ENCODE measurements around the gene PPP2R5C. TPM values are rescaled to one million over a fixed set of nuclear protein-coding genes. Genes with fewer than 3 reads are reported as not detected.

Gene PPP2R5C
- total RNA-seq, 1 experiment from 2014 or later, result 301 TPM

GRCh38 chr14:101875727-101876554 is 114.4 kb downstream of the PPP2R5C start:
- Histone ChIP-seq H3K27me3 (ENCODE audit: low read length) (no peaks in the 10 kb centered on the region), H3K4me2 (ENCODE audit: low read depth, low read length, poor library complexity, severe bottlenecking) (peak overlapping the region; percentile 84), H4K20me1 (ENCODE audit: insufficient read depth, low read depth, low read length) (no peaks in the 10 kb centered on the region), H3K79me2 (ENCODE audit: low read length) (peaks cover 90% of the 10 kb centered on the region), H2AFZ (ENCODE audit: low read length) (0 out of 2 replicates have a peak overlapping the region, but pooled peaks have one; percentile 0), H3K27ac (ENCODE audit: low read length) (peak overlapping the region; percentile 98), H3K4me1 (ENCODE audit: low read length) (peaks cover 64% of the 10 kb centered on the region), H3K4me3 (ENCODE audit: low read length) (peak overlapping the region; percentile 58), H3K9ac (ENCODE audit: low read length) (peak overlapping the region; percentile 63), H3K9me2 (replicated peaks; ENCODE audit: insufficient read depth, low read length) (no peaks in the 10 kb centered on the region), H3K36me3 (ENCODE audit: insufficient read depth, low read length) (peaks cover 6% of the 10 kb centered on the region; the same call in 1 of the 2 replicates), H3K9me3 (ENCODE audit: low read length) (no peaks in the 10 kb centered on the region)
- DNase-seq, result peak; percentile 69

DNA sequence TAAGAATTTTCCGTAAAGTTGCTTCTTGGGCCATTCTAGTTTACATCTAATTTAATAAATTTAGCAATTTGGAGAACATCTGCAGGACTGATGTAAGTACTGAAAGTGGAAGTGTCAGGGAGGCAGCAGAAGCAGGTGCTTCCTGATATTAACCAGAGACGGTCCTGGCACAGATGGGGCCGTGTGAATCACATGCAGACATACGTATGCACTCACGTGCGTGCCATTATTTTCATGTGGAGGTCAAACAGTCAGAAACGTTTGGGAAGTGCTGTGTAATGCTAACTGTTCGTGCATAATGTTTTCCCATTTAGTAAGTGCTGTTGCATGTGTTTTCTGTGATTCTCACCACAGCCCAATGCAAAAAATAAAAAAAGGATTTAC is 115.0 kb downstream of the PPP2R5C start:
- peaks cover 62% of the 10 kb centered on the region for H3K4me1 ChIP-seq (ENCODE audit: low read length)
- H3K27ac ChIP-seq (ENCODE audit: low read length), result peak overlapping the region; percentile 98
- peaks cover 7% of the 10 kb centered on the region; the same call in 1 of the 2 replicates for H3K36me3 ChIP-seq (ENCODE audit: insufficient read depth, low read length)
- H3K9ac ChIP-seq (ENCODE audit: low read length), result peak overlapping the region; percentile 63
- no peak overlapping the region for H2AFZ ChIP-seq (ENCODE audit: low read length)
- no peaks in the 10 kb centered on the region for H3K9me2 ChIP-seq (replicated peaks; ENCODE audit: insufficient read depth, low read length)
- no peaks in the 10 kb centered on the region for H4K20me1 ChIP-seq (ENCODE audit: insufficient read depth, low read depth, low read length)
- peak overlapping the region; percentile 58 for H3K4me3 ChIP-seq (ENCODE audit: low read length)
- no peaks in the 10 kb centered on the region for H3K27me3 ChIP-seq (ENCODE audit: low read length)
- H3K4me2 ChIP-seq (ENCODE audit: low read depth, low read length, poor library complexity, severe bottlenecking), result peak overlapping the region; percentile 84
- H3K9me3 ChIP-seq (ENCODE audit: low read length), result no peaks in the 10 kb centered on the region
- peak; percentile 96 for DNase-seq
- H3K79me2 ChIP-seq (ENCODE audit: low read length), result peaks cover 88% of the 10 kb centered on the region

GRCh38 chr14:101877766-101878165 is 116.3 kb downstream of the PPP2R5C start:
- Histone ChIP-seq H3K4me1 (ENCODE audit: low read length) (peaks cover 52% of the 10 kb centered on the region), H3K27me3 (ENCODE audit: low read length) (no peaks in the 10 kb centered on the region), H3K9ac (ENCODE audit: low read length) (no peak overlapping the region), H3K4me2 (ENCODE audit: low read depth, low read length, poor library complexity, severe bottlenecking) (no peak overlapping the region), H3K27ac (ENCODE audit: low read length) (peak overlapping the region; percentile 98), H4K20me1 (ENCODE audit: insufficient read depth, low read depth, low read length) (no peaks in the 10 kb centered on the region), H3K9me2 (replicated peaks; ENCODE audit: insufficient read depth, low read length) (no peaks in the 10 kb centered on the region), H2AFZ (ENCODE audit: low read length) (no peak overlapping the region), H3K9me3 (ENCODE audit: low read length) (no peaks in the 10 kb centered on the region), H3K36me3 (ENCODE audit: insufficient read depth, low read length) (peaks cover 12% of the 10 kb centered on the region; the same call in 1 of the 2 replicates), H3K4me3 (ENCODE audit: low read length) (no peak overlapping the region), H3K79me2 (ENCODE audit: low read length) (peaks cover 85% of the 10 kb centered on the region)
- DNase-seq, result no peak

- no peaks in the 10 kb centered on the region for H4K20me1 ChIP-seq (ENCODE audit: insufficient read depth, low read depth, low read length)
- no peak for DNase-seq
- H3K9me3 ChIP-seq (ENCODE audit: low read length), result no peaks in the 10 kb centered on the region
- no peak overlapping the region for H3K4me2 ChIP-seq (ENCODE audit: low read depth, low read length, poor library complexity, severe bottlenecking)
- peak overlapping the region; percentile 98 for H3K27ac ChIP-seq (ENCODE audit: low read length)
- peaks cover 47% of the 10 kb centered on the region for H3K4me1 ChIP-seq (ENCODE audit: low read length)
- H3K36me3 ChIP-seq (ENCODE audit: insufficient read depth, low read length), result peaks cover 17% of the 10 kb centered on the region; the same call in 1 of the 2 replicates
- no peaks in the 10 kb centered on the region for H3K9me2 ChIP-seq (replicated peaks; ENCODE audit: insufficient read depth, low read length)
- H3K79me2 ChIP-seq (ENCODE audit: low read length), result peaks cover 79% of the 10 kb centered on the region
- H3K27me3 ChIP-seq (ENCODE audit: low read length), result no peaks in the 10 kb centered on the region
- no peak overlapping the region for H3K9ac ChIP-seq (ENCODE audit: low read length)
- H2AFZ ChIP-seq (ENCODE audit: low read length), result no peak overlapping the region
- H3K4me3 ChIP-seq (ENCODE audit: low read length), result no peak overlapping the region
Measured at GRCh38 chr14:101878211-101878821, 116.8 kb downstream of the PPP2R5C start.

- no peak for DNase-seq
- Histone ChIP-seq H3K9me3 (ENCODE audit: low read length) (no peaks in the 10 kb centered on the region), H3K79me2 (ENCODE audit: low read length) (peaks cover 73% of the 10 kb centered on the region), H2AFZ (ENCODE audit: low read length) (no peak overlapping the region), H3K27ac (ENCODE audit: low read length) (no peak overlapping the region), H3K9ac (ENCODE audit: low read length) (no peak overlapping the region), H3K9me2 (replicated peaks; ENCODE audit: insufficient read depth, low read length) (no peaks in the 10 kb centered on the region), H4K20me1 (ENCODE audit: insufficient read depth, low read depth, low read length) (no peaks in the 10 kb centered on the region), H3K4me3 (ENCODE audit: low read length) (no peak overlapping the region), H3K36me3 (ENCODE audit: insufficient read depth, low read length) (peaks cover 22% of the 10 kb centered on the region), H3K4me2 (ENCODE audit: low read depth, low read length, poor library complexity, severe bottlenecking) (no peak overlapping the region), H3K27me3 (ENCODE audit: low read length) (no peaks in the 10 kb centered on the region), H3K4me1 (ENCODE audit: low read length) (peaks cover 40% of the 10 kb centered on the region)
Measured at GRCh38 chr14:101878822-101879528, 117.5 kb downstream of the PPP2R5C start.

GRCh38 chr14:101879529-101880336 is 118.2 kb downstream of the PPP2R5C start:
- Histone ChIP-seq H2AFZ (ENCODE audit: low read length) (no peak overlapping the region), H3K4me3 (ENCODE audit: low read length) (no peak overlapping the region), H3K79me2 (ENCODE audit: low read length) (peaks cover 66% of the 10 kb centered on the region), H3K4me1 (ENCODE audit: low read length) (peaks cover 33% of the 10 kb centered on the region), H3K27ac (ENCODE audit: low read length) (no peak overlapping the region), H3K4me2 (ENCODE audit: low read depth, low read length, poor library complexity, severe bottlenecking) (no peak overlapping the region), H3K9me2 (replicated peaks; ENCODE audit: insufficient read depth, low read length) (no peaks in the 10 kb centered on the region), H4K20me1 (ENCODE audit: insufficient read depth, low read depth, low read length) (no peaks in the 10 kb centered on the region), H3K9ac (ENCODE audit: low read length) (no peak overlapping the region), H3K9me3 (ENCODE audit: low read length) (no peaks in the 10 kb centered on the region), H3K27me3 (ENCODE audit: low read length) (no peaks in the 10 kb centered on the region), H3K36me3 (ENCODE audit: insufficient read depth, low read length) (peaks cover 29% of the 10 kb centered on the region)
- no peak for DNase-seq

DNA sequence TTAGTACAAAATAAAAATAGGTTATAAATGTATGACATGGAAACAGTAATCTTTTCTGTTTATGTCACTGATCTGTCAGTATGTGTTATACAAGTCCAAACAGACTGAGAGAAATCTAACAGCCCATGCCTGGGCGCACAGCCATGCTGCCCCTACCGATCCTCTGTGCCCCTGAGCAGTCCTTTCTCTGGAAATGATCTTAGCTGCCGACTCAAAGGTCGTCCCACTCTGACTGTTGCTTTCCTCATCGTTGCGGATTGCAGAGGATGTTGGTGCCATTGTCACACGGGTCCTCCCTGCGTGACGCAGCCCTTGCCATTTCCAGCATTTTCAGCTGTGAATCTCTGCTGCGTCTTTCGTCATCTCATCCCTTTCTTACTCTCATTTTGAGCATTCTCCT is 119.9 kb downstream of the PPP2R5C start:
- peaks cover 51% of the 10 kb centered on the region for H3K79me2 ChIP-seq (ENCODE audit: low read length)

More for the DNA sequence above, 119.9 kb downstream of the PPP2R5C start:
- peaks cover 39% of the 10 kb centered on the region for H3K36me3 ChIP-seq (ENCODE audit: insufficient read depth, low read length)
- no peaks in the 10 kb centered on the region for H3K9me2 ChIP-seq (replicated peaks; ENCODE audit: insufficient read depth, low read length)
- H4K20me1 ChIP-seq (ENCODE audit: insufficient read depth, low read depth, low read length), result no peaks in the 10 kb centered on the region
- DNase-seq, result no peak
- H3K27me3 ChIP-seq (ENCODE audit: low read length), result no peaks in the 10 kb centered on the region
- no peak overlapping the region for H2AFZ ChIP-seq (ENCODE audit: low read length)
- no peak overlapping the region for H3K27ac ChIP-seq (ENCODE audit: low read length)
- H3K4me1 ChIP-seq (ENCODE audit: low read length), result peaks cover 16% of the 10 kb centered on the region
- no peak overlapping the region for H3K4me3 ChIP-seq (ENCODE audit: low read length)
- no peak overlapping the region for H3K9ac ChIP-seq (ENCODE audit: low read length)
- no peak overlapping the region for H3K4me2 ChIP-seq (ENCODE audit: low read depth, low read length, poor library complexity, severe bottlenecking)
- no peaks in the 10 kb centered on the region for H3K9me3 ChIP-seq (ENCODE audit: low read length)
